EH (cell line): ENCODE measurements around the gene SH2D2A.

ENCODE experiments used
- DNase-seq: peaks from one replicate; pipeline ENCODE4 v3.0.0-alpha.2; 2015; ENCODE audit warnings: low read depth

The SH2D2A gene

DNA sequence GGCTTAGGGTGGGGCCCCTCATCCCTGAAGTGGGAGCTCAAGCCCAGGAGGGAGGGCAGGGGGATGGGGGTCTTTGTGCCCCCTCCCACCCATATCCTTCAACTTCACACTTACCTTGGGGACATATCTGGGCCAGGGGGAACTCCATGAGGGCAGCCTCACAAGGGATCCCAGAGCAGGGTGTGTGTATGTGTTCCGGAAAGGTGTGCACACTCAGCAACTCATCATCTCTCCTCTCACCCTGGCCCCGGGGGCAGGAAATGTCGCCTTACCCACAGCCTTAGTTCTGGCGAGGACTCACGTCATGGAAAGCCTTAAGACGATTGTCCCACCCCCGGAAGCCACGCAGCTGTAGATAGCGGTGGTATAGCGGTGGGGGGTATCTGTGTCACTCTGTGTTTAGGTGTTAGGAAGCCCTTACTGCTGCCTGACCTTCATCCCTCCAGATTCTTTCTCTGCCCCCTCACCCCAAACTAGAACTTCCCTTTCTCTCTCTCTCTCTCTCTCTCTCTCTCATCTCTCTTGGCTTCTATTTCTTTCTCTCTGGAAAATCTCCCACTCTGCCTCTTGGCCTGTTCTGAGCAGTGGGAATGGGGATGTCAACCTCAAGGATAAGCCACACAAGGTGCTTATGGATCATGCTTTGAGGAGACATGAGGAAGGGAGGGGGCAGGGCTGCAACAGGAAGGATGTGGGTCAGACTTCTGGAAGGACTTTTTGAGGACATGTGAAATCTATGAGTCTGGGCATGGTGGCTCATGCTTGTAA lies at the start of gene SH2D2A:
Gene SH2D2A, minus strand, starts transcription at position 288 of the 768 bp plus-strand sequence. Its CDS starts 140 bp downstream, at position 148.
- peak; percentile 42 for DNase-seq

DNA sequence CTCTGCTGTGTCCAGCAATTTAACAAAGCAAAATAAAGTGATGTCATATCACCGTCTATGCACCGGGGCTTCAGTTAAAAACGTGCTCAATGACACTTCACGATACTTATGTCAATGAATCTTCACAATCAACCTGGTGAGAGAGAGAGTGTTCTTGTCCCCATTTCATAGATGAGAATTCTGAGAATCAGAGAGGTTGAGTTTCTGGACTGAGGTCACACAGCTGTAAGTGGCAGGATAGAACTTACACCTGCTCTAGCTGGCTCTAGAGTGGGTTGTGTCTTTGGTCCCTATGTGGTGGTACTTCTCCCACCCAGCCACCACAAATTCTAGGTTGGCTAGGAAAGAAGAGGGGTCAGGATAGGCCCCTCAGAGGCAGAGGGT lies 49.2 kb upstream of the SH2D2A start:
- DNase-seq, result no peak

DNA sequence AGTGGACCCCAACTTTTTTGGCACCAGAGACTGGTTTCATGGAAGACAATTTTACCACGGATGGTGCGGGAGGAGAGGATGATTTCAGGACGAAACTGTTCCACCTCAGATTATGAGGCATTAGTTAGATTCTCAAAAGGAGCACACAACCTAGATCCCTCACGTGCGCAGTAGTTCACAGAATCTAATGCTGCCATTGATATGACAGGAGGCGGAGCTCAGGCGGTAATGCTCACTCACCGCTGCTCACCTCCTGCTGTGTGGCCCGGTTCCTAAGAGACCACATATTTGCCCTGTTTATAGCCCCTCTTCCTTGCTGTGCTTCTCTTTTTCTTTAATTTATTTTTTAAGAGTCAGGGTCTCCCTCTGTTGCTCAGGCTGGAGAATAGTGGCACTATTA lies 48.6 kb upstream of the SH2D2A start:
- no peak for DNase-seq

DNA sequence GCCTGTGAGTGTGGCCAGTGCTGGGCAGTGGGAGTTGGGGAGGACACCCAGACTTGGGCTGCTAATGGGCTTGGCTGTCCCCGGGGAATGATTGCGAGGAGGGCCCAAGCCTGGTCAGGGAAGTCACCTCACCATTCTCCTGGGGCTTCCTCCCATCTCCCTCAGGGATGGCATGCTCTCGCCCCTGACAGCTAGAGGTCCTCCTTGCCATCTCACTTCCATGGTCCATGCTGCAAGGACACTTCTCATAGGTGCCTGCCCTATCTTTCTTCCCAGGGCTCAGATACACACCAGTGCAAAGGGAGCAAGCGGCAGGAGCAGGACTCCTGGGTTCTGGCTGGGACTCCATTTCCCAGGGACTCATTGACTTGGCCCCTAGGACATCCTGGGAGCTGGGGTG lies 48.1 kb upstream of the SH2D2A start:
- DNase-seq, result no peak

DNA sequence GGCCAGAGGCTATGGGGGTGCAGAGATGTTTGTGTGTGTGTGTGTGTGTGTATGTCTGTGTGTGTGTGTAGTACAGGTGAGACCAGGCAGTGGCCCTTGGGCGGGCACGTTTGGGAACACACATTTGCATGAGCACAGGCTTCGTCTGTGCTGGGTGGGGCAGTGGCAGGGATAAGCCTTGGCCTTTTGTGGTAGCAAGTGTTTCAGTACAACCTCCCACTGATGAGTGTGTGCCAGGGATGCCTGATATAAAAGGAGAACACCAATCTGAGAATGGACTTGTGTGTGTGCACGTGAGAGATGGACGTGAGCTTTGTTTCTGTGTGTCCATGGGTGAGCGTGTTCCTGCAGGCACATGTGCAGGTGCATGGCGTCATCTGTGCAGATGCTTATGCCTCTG lies 47.0 kb upstream of the SH2D2A start:
- no peak for DNase-seq

DNA sequence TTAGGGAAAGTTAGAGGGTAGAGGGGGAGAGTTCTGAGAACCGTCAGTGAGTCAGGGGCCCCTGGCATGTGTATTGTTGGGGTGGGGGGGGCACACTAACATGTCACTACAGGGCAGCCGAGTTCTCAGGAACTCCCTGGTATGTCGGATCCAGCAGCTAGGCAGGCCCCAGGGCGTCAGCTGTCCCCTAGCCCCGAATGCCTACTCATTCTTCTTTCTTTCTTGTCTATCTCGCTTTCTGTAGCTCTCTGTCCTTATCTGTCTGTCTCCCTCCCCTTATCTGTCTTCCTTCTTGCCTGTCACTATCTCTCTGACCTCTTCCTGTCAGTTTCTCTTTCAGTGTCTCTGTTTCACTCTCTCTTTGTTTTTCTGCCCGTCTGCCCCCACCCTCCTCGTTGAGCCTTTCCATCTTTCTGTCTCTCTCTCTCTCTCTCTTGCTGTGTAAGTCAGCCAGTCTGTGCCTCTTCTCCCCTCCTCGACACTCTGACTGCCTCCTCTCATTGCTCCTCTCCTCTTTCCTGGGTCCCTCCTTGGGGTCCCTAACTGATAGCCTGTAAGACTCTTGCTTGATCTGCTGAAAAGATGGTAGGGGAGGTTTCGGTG lies 46.5 kb upstream of the SH2D2A start:
- DNase-seq, result no peak

DNA sequence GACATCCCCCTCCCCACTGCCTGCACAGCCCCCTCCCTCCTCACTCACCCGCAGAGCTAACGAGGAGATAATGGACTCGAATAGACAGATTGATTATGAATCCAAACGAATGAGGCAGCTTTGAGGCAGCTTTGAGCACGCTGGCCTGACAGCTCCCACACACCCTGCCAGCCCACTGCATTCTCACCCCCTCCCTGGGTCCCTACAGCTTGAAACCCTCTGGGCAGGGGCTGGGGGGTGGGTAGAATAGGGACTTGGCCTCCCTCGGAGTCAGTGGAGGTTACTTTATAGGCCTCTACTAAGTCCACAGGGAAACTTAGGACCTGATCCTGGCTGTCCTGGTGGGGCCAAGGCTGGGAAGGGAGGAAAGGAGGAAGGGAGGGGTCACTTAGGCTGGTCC lies 45.9 kb upstream of the SH2D2A start:
- no peak for DNase-seq

DNA sequence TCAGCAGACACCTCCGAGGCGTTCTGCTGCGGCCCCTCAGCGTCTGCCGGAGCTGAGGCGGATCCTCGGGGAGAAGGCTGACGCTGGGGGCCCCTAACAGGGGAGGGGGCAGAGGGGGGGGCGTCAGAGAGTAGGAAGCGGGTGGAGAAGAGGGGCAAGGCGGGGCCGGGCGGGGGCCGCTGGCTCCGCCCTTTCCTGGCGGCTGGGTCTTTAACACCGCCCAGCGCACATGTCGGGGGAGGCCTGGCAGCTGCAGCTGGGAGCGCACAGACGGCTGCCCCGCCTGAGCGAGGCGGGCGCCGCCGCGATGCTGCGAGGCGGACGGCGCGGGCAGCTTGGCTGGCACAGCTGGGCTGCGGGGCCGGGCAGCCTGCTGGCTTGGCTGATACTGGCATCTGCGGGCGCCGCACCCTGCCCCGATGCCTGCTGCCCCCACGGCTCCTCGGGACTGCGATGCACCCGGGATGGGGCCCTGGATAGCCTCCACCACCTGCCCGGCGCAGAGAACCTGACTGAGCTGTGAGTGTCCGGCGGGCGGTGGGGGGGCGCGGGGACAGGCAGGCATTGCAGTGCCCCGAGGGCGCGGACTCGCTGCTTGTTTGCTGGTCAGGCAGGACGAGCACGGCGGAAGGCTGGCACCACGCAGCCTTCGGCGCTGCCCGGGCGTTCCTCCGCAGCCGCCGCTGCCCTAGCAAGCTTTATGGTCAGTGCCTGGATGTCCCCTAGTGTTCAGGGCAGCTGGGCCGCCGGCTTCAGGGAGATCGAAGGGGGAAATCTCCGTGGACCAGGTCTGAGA lies 44.2 kb upstream of the SH2D2A start, which contains the start of gene NTRK1:
Gene NTRK1, plus strand, starts transcription at position 238 of the 796 bp plus-strand sequence. Its CDS starts 70 bp downstream, at position 308.
- DNase-seq, result peak; percentile 33

DNA sequence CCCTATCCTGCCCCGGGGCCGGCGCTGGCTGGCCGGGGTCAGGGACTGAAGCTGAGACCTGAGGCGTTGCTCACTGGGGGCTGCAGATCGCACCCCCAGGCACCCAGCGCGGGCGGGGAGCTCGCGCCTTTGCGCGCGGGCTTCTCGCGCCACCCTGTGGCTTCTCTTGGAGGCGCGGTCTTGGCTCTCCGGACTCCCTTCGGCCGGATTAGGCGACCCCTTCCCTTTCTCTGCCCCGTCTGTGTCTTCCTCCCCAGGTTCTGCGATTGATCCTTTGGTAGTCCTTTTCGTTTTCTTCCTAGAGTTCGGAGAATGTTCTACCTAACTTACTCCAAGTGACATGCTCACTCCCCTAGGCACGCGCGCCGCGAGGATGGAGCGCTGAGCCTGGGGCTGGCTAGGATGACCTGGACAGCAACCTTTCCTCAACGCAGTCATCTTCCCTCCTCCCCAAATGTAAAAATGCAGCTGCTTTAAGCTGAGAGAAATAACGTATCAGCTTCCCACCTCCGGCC lies 43.5 kb upstream of the SH2D2A start:
- DNase-seq, result peak; percentile 51

DNA sequence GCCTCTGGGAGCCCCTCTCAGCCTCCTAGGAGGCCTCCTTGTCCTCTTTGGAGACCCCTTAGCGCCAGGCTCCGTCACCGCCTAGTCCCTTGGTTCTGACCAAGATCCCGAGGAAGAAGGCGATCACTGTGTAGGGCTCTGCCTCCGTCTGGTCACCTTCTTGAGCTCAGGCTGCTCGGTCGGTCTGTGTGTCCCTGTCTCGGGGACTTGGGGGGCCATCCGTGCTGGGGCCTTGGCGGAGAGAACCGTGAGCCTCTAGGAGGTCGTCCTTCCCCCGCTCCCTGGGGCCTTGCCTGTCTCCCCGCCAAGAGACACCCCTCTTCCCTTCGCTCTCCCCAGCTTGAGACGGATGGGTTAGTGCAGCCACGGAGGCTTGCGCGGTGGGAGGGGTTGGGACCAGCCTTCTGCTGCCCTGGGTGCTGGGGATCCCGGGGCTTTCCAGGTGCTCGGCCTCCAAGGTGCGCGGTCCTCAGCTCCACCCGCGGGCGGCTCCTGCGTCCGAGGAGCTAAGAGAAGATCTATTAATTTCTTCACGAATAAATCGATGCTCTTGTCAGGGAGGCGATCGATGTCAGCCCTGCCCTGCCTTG lies 43.0 kb upstream of the SH2D2A start:
- peak; percentile 34 for DNase-seq

DNA sequence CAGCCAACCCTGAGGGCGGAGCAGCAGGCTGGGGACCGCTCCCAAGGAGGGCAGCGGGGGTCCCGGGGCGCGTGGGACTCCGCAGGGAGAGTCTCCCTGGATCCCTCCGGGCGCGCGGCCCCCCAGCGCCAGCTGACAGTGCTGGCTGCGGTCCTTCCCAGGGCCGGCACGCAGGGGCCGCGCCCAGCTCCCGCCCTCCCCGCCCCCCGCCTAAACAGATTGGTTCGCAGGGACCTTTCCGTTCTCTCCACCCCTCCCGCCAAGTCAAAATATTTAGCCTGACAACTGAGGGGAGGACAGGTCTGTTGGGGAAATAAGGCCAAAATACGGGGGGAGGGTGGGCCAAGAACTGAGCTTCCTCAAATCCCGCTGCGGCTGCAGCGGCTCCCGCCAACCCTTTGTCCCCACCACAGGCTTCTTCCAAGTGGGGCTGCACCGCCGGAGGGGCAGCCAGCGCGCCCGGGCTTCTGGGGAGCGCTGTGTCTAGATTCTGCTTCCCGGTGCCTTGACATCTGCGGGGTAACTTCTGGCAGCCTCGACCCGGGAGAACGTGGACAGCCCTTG lies 42.4 kb upstream of the SH2D2A start, which contains the start of gene INSRR:
Gene INSRR, minus strand, starts transcription at position 159 of the 564 bp plus-strand sequence. CDS start 496 bp downstream, outside the sequence.
- peak; percentile 22 for DNase-seq

DNA sequence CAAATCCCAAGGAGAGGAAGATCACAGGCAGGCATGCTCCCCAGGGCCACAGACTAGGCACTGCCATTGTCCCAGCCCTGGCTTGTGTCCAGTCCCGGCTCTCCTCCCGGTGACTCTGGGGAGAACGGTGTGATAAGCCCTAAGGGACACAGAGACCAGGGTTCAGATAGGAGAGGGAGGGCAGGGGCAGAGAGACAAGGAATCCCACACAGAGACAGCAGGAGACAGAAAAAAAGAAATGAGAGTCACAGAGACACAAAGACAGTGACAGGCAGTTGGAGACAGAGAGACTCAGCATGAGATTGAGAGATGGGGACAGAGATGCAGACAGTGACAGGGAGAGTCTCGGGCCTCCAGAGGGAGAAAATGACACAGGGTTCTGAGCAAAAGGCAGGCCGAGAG lies 41.9 kb upstream of the SH2D2A start:
- DNase-seq, result no peak

DNA sequence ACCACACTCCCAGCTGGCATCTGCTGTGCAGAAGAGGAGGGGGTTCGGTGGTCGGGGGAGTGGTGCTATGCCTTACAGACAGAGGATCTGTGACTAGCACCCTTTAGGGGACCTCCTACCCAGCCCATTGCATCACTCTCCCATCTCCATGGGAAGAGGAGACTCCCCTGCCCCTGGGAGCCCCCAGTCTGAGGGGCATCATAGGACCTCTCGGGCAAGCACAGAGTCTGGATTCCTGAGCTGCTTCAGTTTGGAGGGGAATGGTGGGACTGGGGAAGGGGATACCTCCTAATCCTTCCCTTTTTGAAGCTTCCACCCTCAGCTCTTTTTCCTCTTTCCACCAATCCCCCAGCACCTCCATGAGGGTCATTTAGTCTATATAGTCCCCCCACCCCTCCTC lies 40.9 kb upstream of the SH2D2A start:
- DNase-seq, result no peak

DNA sequence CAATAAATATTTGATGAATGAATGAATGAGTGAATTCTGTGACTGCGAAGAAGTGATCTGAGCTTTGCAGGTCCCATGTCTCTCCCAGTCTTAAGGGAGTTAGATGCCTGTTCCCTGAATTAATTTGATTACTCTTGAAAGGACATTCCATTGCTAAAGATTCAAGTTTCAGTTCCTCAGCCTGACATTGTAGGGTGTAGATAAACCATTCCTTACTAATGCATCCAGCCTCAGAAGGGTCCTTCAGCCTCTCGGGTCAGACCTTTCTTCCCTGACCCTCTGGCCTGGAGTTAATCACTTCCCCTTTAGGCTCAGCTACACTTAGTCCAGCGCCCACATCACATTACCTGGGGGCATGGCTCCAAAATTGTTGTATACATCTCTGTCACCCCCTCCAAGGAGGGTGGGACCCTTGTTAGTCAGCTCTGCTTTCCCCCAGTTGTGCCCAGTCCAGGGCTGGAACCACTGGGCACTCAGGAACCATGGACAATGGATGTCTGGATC lies 39.7 kb upstream of the SH2D2A start:
- DNase-seq, result no peak

DNA sequence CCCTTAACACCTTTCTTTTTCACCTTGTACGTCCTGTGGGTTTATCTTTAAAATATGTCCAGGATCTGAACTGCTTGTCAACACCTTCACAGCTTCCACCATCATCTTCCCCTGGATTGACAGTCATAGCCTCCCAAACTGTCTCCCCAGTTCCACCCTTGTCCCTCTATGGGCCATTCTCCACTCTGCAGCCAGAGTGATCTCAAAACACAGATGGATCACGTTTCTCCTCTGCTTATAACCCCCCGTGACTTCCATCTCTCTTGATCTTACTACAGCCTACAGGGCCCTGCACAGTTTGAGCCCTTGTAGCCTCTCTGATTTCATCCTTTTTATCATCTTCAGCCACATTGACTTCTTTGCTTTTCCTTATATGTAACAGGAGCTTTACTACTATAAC lies 38.0 kb upstream of the SH2D2A start:
- no peak for DNase-seq

DNA sequence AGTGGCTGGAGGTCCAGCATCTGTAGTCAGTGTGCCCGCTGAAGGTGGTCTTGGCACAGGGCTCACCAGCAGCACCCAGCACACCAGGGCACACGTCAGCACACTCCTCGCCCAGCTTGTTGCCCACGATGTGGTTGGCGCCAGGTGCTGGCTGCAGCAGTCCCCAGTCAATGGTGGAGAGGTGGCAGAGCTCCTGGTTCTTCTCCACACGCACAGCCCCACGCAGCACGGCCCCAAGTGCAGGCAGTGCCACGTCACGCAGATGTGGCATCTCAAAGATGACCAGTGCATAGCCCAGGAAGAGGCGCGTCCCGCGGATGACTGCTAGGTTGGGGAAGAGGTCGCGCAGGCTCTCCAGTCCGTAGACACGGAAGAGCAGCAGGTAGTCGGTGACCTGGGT lies 37.1 kb upstream of the SH2D2A start:
- no peak for DNase-seq

DNA sequence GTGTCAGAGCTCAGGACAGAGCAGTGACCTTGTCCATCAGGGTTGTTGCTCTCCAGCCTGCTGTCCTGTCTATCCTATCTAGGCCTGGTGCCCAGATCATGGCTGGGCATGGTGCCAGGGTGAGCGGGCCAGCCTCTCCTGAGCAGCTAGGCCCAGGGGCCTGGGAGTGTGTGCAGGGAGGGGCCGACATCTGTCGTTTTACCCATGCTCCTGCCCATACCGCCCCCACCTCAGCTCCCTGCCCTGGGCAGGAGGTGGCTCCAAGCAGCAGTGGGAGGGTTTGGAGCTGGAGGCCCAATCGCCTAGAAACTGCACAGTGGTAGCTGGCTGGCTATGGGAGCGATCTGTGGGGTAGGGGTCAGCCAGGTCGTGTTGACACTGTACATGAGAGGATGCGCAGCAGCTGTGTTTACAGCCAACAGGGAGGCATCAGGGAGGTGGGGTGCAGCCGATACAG lies 35.8 kb upstream of the SH2D2A start:
- DNase-seq, result peak; percentile 48

DNA sequence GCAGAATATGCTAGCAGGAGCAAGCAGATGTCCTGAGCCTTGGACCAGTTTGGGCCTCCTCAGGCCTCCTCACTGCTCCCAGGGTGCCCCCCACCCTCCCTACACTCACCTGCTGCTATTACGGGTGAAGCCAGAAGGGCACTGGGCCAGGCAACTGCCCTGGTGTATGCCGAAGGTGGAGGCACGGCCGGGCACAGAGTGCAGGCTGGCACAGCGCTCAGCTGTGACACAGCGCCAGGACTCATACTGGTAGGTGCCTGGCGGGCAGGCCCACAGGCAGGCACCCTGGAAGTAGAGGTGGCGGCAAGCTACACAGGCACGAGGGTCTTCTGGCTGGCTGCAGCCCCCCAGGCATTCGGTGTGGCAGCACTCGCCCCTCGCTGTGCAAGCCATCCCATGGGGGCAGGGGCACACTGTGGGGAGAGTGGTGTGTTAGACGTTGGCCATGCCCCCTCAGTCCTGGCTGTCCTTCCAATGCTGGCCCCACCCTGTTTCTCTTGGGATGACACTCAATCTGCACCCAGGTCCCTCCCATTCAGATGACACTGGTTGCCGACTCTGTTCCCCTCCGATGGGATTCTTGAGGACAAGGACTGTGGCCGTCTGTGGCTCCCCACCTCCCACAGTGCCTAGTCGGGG lies 35.2 kb upstream of the SH2D2A start:
- no peak for DNase-seq

DNA sequence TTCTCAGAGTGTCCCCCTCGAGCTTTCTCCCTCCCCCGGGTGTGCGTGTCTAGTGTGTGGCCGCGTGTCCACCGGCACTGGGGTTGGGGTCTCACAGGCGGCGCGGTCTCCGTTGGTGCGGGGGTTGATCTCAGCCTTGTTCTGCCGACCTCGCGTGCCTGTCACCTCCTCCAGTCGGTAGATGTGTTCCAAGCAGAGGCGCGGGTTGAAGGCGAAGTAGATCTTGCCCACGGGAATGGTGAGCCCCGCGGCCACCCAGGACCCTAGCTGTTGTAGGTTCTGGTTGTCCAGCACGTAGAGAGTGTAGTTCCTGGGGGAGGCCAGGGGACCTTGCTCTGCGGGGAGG lies 32.5 kb upstream of the SH2D2A start:
- no peak for DNase-seq

DNA sequence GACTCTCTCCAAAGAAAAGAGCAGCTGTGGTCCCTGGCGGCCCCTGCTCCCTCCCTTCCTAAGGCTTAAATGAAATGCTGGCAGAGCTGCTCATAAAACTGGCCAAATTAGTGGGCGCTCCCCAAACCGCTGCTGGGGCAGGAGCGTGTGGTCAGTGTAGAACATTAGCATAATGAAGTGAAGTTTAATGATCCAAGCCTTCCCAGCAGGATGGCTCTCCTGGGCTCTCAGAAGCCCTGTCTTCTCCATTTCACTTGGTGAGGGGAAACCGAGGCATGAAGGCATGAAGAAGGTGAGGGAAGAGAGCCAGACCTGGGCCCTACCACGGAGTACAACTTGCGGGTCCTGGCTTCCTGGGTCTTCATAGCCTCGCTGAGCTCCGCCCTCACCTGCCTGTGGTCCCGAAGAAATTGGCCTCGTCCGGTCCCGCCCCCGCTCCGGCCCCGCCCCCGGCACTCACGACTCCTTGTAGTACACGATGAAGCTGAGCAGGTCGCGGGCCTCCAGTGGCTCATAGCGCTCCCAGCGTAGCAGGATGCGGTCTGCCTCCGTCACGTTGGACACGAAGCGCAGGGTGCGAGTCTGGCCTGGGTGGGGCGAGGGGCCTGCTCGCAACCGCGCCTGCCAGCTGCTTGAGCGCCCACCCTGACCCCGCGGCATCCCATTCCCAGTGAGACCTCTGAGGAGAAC lies 32.0 kb upstream of the SH2D2A start:
- no peak for DNase-seq
